PFSK-1 (cell line): ENCODE data around the gene PRPF6.

Experiments used
- FOXP2 ChIP-seq: optimal IDR thresholded peaks from 2 replicates; pipeline ENCODE3; 2011; ENCODE audit warnings: borderline replicate concordance, control low read depth, inconsistent platforms; ENCODE audit not compliant: insufficient read depth; ENCODE audit errors: extremely low read length, extremely low read depth
- POLR2AphosphoS5 ChIP-seq: IDR thresholded peaks from 2 replicates; pipeline ENCODE4 v1.6.1; 2012; ENCODE audit warnings: low read depth, mild to moderate bottlenecking, control low read depth, low read length, moderate library complexity
- REST ChIP-seq, 2 experiments: IDR thresholded peaks; 2 replicates each; pipeline versions ENCODE4 v1.6.1 to v1.8.0; 2011 to 2012; ENCODE audit warnings: low read depth in 2 of 2, low read length in 2 of 2, control low read depth in 1 of 2, inconsistent platforms in 1 of 2, mild to moderate bottlenecking in 1 of 2, moderate library complexity in 1 of 2; ENCODE audit not compliant: insufficient read depth in 1 of 2
- SIN3A ChIP-seq: IDR thresholded peaks from 2 replicates; pipeline ENCODE4 v1.6.1; 2012; ENCODE audit warnings: mild to moderate bottlenecking, low read length, moderate library complexity, borderline replicate concordance; ENCODE audit not compliant: insufficient read depth
- TAF1 ChIP-seq: IDR thresholded peaks from 2 replicates; pipeline ENCODE4 v1.6.1; 2012; ENCODE audit warnings: low read length, control low read depth, borderline replicate concordance; ENCODE audit not compliant: insufficient read depth

The PRPF6 gene

DNA sequence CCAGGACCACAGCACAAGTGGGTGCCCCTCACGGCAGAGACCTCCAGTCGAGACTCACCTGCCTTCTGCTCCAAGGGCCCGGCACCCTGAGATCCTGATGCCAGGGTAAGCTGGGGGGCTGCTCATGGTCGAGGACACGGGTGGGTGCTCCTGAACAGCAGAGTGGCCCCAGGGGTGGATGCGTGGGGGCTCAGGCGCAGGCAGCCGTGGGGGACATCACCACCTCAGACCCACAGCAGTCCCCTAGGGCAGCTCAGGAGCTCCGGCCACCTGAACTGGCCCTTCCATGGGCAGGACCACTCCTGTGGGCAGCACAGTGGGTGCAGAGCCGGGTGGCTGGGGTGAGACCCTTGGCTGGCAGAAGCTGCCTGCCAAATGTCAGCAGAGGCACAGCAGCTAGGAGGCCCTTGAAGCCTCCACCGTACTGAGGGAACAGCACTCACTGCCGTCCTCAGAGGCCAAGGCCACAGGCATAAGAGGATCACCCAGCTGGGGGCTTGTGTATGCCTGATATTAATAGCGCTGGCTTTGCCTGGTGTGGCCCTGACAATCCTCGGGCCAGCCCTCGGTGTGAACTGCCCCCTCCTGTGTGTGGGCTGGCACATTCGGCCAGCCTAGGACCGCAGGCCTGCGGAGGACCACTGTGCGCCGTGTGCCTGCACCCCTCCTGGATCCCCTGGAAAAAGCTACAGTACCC is 30.1 kb upstream of the PRPF6 start:
- no peak for TF ChIP-seq SIN3A
- no peak for TF ChIP-seq REST (IDR thresholded peaks at IDR 0.05; ENCODE audit: insufficient read depth in 1 of 2, low read depth in 2 of 2, low read length in 2 of 2)
- TF ChIP-seq TAF1 = no peak
- no peak for TF ChIP-seq FOXP2
- no peak for TF ChIP-seq POLR2AphosphoS5

GRCh38 chr20:63951398-63952209 is 29.3 kb upstream of the PRPF6 start:
- no peak for TF ChIP-seq REST (IDR thresholded peaks at IDR 0.05; ENCODE audit: insufficient read depth in 1 of 2, low read depth in 2 of 2, low read length in 2 of 2)
- no peak for TF ChIP-seq TAF1
- TF ChIP-seq SIN3A = no peak
- TF ChIP-seq FOXP2 = no peak

DNA sequence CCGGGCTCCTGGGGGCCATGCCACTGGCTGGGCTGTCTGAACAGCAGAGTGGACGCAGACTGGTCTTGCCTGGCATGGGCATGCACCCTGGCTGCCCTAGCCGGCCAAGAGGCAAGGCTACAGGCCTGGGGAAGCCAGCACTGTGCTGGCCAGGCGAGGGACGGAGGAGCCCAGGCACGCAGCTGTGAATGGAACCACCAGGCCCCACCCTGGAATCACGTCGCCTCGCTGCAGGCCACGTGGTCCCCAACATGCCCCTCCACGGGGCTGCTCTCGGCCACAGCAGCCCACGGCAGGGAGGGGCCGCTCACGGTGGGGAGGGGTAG is 28.8 kb upstream of the PRPF6 start:
- TF ChIP-seq REST (IDR thresholded peaks at IDR 0.05; ENCODE audit: insufficient read depth in 1 of 2, low read depth in 2 of 2, low read length in 2 of 2) (no peak), TAF1 (no peak), POLR2AphosphoS5 (no peak), FOXP2 (no peak), SIN3A (no peak)

GRCh38 chr20:63952769-63953168 is 28.2 kb upstream of the PRPF6 start:
- no peak for TF ChIP-seq FOXP2
- no peak for TF ChIP-seq TAF1
- no peak for TF ChIP-seq SIN3A

DNA sequence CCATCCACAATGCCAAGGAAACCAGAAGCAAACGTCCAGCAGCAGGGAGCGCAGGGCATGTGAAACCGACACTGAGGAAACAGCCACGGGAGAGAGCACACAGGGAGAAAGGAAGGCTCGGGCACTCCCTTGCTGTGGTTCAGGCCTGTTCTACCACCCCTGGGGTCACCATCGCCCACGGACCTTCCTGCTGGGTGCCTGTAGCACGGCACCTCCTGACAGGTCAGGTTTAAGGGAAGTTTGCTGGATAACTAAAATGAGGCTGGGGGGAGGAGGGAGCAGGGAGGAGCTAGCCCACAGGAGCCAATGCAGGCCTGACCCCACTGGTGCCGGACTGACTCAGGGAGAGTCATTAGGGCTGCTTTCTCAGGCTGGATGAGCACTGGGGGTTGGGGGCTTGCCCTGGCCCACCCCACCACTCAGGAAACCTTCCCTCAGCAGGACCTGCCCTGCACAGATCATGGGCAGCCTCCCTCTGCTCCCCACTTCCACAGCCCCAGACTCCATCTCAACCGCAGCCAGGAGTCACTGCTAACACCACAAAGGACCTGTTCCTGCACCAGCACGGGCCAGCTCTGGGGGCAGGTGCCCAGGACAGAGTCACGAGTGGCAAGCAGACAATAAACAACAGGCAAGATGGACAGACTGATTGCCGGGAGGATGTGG is 27.0 kb upstream of the PRPF6 start:
- no peak for TF ChIP-seq REST (IDR thresholded peaks at IDR 0.05; ENCODE audit: insufficient read depth in 1 of 2, low read depth in 2 of 2, low read length in 2 of 2)
- TF ChIP-seq FOXP2 = no peak
- no peak for TF ChIP-seq SIN3A
- TF ChIP-seq TAF1 = no peak
- TF ChIP-seq POLR2AphosphoS5 = no peak
